Gastroesophageal sphincter (tissue), 2 donors: ENCODE data around the gene CHN1.

ENCODE experiments used
- EP300 ChIP-seq: sonication (generic); formaldehyde crosslinking; IDR thresholded peaks from one replicate; pipeline ENCODE4 v1.6.1; 2017; ENCODE audit warnings: antibody characterized with exemption, mild to moderate bottlenecking
- POLR2A ChIP-seq, 2 donors: fragments of 450-650 bp; IDR thresholded peaks; one replicate each; pipeline ENCODE4 v1.6.1; 2017; ENCODE audit warnings: antibody characterized with exemption in 2 of 2, mild to moderate bottlenecking in 2 of 2, moderate library complexity in 1 of 2

DNA sequence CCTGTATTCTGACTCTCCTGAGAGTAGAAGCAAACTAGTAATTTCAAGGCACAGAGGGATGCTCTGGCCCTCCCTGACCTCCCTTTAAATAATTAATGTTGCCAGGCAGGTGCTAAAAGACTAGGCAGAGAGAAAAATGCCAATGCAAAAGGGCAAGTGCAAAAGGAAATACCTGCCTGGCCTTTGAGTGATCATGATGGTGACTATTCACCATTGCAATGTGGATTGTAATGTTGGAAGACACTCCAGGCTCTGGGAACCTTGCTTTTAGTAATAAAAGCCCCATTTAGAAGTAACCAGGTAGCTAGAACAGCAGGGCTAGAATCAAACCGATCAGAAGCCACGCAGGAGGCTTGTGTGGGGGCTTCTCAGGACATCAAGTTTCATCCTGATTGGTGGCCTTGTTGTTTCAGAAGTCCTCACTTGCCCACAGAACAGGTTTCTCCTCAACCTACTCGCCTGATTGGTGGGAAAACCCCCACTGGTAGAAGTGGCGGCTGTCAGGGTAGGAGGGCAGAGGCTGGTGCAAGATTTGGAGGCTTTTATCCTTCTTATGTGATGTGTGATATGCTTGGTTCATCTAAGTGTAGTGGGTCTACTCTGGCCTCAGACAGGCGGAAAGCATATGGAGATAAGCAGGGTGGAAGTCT, 224.9 kb downstream of the CHN1 start:
- TF ChIP-seq POLR2A (IDR thresholded peaks at IDR 0.05) (no peak), EP300 (no peak)
